ENCODE data around the gene EIF4E3.

DNA sequence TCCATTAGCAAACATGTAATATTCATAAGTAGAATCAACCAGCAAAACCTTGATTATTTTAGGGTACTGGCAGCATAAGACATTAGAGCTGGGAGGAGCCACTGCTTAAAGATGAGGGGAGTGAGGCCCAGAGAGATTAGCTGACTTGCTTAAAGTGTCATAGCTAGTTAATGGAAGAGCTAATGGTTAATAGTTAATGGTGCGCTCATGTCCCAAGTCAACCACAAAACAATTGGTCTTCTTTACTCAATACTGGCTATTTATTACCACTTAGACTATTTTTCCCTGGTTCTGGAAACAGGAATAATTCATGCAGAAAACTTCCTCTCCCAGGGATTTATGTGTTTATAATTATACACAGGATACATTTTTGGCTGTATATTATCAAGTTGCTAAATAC lies 33.1 kb downstream of the EIF4E3 start:
- TF ChIP-seq, protein P1, sequence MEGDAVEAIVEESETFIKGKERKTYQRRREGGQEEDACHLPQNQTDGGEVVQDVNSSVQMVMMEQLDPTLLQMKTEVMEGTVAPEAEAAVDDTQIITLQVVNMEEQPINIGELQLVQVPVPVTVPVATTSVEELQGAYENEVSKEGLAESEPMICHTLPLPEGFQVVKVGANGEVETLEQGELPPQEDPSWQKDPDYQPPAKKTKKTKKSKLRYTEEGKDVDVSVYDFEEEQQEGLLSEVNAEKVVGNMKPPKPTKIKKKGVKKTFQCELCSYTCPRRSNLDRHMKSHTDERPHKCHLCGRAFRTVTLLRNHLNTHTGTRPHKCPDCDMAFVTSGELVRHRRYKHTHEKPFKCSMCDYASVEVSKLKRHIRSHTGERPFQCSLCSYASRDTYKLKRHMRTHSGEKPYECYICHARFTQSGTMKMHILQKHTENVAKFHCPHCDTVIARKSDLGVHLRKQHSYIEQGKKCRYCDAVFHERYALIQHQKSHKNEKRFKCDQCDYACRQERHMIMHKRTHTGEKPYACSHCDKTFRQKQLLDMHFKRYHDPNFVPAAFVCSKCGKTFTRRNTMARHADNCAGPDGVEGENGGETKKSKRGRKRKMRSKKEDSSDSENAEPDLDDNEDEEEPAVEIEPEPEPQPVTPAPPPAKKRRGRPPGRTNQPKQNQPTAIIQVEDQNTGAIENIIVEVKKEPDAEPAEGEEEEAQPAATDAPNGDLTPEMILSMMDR (IDR thresholded peaks at IDR 0.05), result no peak
- no peak for TF ChIP-seq POLR2A (IDR thresholded peaks at IDR 0.05)

Data from body of pancreas (tissue), 4 donors.